ENCODE measurements around the gene RBKS.
"Not testable (repeated sequence)": the region's sequence is repeated elsewhere in the genome, so short reads cannot be mapped to it uniquely, and the experiment has no call there.

RBKS gene

GRCh38 chr2:27904405-27904665 is 14.1 kb upstream of the RBKS start:
- no peak for DNase-seq

GRCh38 chr2:27903649-27904404 is 13.6 kb upstream of the RBKS start:
- no peak for DNase-seq

- DNase-seq: no peak
Measured at GRCh38 chr2:27903018-27903417, 12.8 kb upstream of the RBKS start.

GRCh38 chr2:27902098-27902497 is 11.9 kb upstream of the RBKS start:
- no peak for DNase-seq

DNA sequence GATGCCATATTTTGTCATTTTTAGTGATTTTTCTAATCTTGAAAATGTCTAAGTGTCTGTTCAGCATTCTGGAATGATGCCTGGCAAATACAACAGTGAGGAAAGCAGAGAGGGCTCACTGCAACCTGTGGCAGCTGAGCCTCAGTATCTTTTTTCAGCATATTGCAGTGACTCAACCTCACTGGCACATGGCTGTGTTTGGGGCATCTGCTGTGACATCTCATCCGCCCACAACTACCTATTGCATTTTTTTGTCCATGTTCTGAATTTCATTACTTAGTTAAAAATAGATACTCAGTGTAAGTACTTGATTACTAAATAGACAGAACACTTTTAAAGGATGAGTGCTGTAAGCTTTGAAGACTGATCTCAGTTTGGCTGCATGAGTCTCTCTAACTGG is 11.0 kb upstream of the RBKS start:
- peak; percentile 2 for DNase-seq

GRCh38 chr2:27897717-27898116 is 7.5 kb upstream of the RBKS start:
- DNase-seq: no peak

DNA sequence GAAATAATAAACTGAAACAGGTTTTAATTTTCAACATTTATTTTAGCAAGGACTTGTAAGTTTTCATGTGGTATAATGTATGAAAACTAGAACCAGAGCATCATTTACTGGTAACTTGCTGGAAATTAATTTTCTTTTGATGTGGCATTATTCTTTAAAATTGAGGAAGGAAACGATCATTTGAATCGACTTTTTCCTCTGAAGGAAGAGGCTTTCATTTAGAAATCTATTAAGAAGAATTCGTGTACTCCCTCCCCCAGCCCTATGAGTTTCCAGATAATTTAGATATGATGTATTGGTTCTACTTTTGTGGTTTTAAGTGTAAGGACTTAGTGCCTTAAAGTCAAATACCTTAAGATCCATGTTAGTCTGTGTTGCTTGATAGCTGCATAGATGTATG is 2.8 kb upstream of the RBKS start:
- no peak for DNase-seq

GRCh38 chr2:27891673-27892105 is 1.5 kb upstream of the RBKS start:
- DNase-seq: no peak

- peak; percentile 72 for DNase-seq
Measured at GRCh38 chr2:27890924-27891672, 911 bp upstream of the RBKS start.

DNA sequence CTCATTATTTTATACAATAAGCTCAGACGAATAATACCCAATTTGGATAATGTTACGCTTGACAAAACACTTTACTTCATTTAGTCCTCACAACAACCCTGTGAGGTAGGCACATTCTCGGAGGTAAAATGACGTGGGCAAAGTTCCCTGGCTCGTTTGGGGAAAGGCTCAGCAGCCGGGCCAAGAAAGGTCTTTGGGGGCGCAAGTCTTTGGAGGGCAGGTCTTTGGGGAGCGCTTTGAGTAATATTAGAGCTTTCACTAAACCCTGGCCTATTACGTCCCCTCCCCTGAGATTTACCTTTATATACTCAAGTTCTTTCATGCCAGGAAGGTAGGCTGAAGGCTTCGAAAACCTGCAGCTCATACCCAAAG is 427 bp downstream of the RBKS start:
- no peak for DNase-seq

- DNase-seq: no peak
Measured at GRCh38 chr2:27888790-27889189, 1.4 kb downstream of the RBKS start.

DNA sequence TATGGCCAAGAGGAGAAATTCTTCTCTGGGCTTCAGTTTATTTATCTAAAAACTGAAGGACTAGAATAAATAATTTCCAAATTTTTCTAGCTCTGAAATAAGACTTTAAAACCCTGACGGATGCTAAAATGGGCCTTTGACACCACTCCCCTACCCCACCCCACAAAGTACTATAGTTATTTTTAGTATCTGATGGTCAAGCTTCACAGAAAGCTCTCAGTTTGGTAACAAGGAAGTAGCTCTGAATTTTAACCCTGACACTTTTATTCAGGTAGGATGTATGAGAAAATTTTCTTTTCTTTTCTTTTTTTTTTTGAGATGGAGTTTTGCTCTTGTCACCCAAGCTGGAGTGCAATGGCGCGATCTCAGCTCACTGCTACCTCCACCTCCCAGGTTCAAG is 2.4 kb downstream of the RBKS start:
- no peak for DNase-seq

- DNase-seq: no peak
Measured at GRCh38 chr2:27887111-27887510, 3.1 kb downstream of the RBKS start.

DNA sequence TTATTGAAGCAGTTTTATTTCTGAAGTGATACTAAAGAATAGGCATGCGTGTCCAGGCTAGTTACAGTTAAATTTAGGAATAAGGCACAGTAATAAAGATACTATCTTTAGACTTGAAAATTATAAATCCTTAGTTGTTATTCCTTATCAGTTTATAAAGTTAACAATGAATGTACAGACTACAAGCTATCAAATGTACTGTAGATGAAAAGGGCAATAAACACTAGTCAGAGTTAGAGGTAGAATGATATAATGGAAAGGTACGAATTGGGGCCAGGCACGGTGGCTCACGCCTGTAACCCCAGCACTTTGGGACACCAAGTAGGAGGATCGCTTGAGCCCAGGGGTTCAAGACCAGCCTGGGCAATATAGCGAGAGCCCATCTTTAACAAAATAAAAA is 3.9 kb downstream of the RBKS start:
- DNase-seq: no peak

DNA sequence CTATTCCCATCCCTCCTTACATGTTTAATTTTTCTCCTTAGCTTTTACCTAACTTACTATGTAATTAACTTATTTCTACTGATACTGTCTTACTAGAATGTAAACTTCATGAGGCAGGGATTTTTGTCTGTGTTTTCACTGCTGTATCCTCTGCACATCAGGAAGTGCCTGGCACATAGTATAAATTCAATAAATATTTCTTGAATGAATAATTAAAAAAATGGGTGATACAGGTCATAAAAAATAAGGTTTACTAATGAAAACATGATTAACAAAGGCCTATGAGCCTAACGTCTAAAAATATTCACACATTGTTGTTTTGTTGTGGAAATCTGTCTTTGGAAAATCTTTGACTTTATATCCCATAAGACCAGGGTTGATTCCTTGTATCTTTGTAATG is 4.5 kb downstream of the RBKS start:
- DNase-seq: no peak

GRCh38 chr2:27885234-27885633 is 5.0 kb downstream of the RBKS start:
- DNase-seq: no peak

DNA sequence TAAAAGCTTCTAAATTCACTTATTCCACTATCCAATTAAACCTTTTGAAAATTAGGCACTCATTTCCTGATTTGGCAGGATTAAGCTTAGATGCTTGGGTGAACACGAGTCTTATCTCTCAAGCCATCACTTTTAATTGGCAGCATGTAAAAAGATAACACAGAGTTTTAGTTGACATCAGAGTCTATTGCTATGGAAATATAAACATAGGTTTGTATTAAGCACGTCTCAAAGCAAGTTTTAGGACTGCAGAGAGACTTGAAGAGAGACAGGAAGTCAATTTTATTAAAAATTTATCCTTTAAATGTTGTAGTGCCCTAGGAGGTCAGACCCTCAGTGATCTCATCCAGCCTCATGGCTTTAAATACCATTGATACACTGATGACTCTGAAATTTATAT is 5.6 kb downstream of the RBKS start:
- DNase-seq: no peak

DNA sequence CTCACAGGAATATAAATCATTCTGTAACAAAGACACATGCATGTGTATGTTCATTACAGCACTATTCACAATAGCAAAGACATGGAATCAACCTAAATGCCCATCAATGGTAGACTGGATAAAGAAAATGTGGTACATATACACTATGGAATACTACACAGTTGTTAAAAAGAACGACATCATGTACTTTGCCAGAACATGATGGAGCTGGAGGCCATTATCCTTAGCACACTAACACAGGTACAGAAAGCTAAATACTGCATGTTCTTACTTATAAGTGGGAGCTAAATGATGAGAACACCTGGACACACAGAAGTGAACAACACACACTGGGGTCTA is 7.6 kb downstream of the RBKS start:
- not testable (repeated sequence) for DNase-seq

- DNase-seq: not testable (repeated sequence)
Measured at GRCh38 chr2:27881815-27882583, 8.2 kb downstream of the RBKS start.

GRCh38 chr2:27878825-27879224 is 11.4 kb downstream of the RBKS start:
- no peak for DNase-seq

DNA sequence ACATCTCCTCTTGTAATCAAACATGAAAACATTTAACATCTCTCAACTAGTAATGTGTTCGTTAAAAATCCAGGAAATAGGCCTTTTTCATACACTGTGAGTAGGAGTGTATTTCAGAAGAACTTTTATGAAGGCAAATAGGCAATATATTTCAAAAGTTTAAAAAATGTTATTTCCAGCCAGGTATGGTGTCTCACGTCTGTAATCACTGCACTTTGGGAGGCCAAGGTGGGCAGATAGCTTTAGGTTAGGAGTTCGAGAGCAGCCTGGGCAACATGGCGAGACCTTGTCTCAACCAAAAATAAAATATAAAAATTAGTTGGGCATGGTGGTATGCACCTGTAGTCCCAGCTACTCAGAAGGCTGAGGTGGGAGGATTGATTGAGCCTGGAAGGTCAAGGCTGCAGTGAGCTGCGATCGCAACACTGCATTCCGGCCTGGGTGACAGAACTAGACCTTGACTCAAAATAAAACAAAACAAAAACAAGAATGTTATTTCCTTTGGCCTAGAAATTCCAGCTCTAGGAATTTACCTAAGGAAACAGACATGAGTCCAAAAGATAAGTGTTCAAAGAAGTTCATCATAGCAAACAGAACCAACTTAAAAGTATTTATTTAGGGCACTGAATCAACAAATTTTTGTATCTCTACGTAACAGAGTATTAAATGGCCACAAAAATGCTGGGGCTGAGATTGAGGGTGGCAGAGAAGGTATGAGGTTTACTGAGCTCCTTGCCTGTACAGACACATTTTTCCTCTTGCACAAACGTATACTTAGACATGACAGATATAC is 14.9 kb downstream of the RBKS start:
- DNase-seq: no peak

GRCh38 chr2:27873091-27873490 is 17.1 kb downstream of the RBKS start:
- no peak for DNase-seq

DNA sequence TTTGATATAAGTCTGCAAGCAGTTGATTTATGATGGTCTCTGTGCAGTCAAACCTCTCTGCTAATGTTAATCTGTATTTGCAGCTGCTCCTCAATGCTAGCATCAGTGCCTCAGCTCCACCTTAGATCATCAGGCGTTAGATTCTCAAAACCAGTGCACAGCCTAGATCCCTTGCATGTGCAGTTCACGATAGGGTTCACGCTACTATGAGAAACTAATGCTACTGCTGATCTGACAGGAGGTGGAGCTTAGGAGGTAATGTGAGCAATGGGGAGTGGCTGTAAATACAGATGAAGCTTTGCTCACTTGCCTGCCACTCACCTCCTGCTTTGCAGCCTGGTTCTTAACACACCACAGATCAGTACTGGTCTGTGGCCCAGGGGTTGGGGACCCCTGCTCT is 18.4 kb downstream of the RBKS start:
- no peak for DNase-seq
